EL (cell line): Measurements from ENCODE around the gene CCR6.
"Not testable (repeated sequence)": the region's sequence is repeated elsewhere in the genome, so short reads cannot be mapped to it uniquely, and the experiment has no call there.

Experiments used
- DNase-seq: peaks from one replicate; pipeline ENCODE4 v3.0.0-alpha.2; 2016

CCR6 gene

GRCh38 chr6:167122827-167123657 lies at the start of gene CCR6:
Gene CCR6 (plus strand): TSS chr6:167123096. CDS start chr6:167136135, 13,039 bp downstream.
- DNase-seq: no peak

- no peak for DNase-seq
Observed at GRCh38 chr6:167073679-167074274, 49.1 kb upstream of the CCR6 start.

GRCh38 chr6:167077241-167077932 lies 45.5 kb upstream of the CCR6 start:
- DNase-seq: no peak

GRCh38 chr6:167078745-167079144 lies 44.2 kb upstream of the CCR6 start:
- DNase-seq: no peak

GRCh38 chr6:167079853-167080297 lies 43.0 kb upstream of the CCR6 start:
- DNase-seq: no peak

- no peak for DNase-seq
Observed at GRCh38 chr6:167087857-167088354, 35.0 kb upstream of the CCR6 start.

- DNase-seq: not testable (repeated sequence)
Observed at GRCh38 chr6:167088741-167089140, 34.2 kb upstream of the CCR6 start.

- no peak for DNase-seq
Observed at GRCh38 chr6:167089243-167090142, 33.4 kb upstream of the CCR6 start.

GRCh38 chr6:167090171-167090570 lies 32.7 kb upstream of the CCR6 start:
- DNase-seq: no peak

- DNase-seq: no peak
Observed at GRCh38 chr6:167091026-167091804, 31.7 kb upstream of the CCR6 start.

- no peak for DNase-seq
Observed at GRCh38 chr6:167091805-167092107, 31.1 kb upstream of the CCR6 start.

GRCh38 chr6:167092672-167093339 lies 30.1 kb upstream of the CCR6 start:
- DNase-seq: no peak

GRCh38 chr6:167093406-167093921 lies 29.4 kb upstream of the CCR6 start:
- DNase-seq: no peak

- DNase-seq: no peak
Observed at GRCh38 chr6:167093922-167094432, 28.9 kb upstream of the CCR6 start.

GRCh38 chr6:167094436-167094819 lies 28.5 kb upstream of the CCR6 start:
- no peak for DNase-seq

- no peak for DNase-seq
Observed at GRCh38 chr6:167094820-167095637, 27.9 kb upstream of the CCR6 start.

GRCh38 chr6:167095888-167096287 lies 27.0 kb upstream of the CCR6 start:
- no peak for DNase-seq

GRCh38 chr6:167096991-167097390 lies 25.9 kb upstream of the CCR6 start:
- DNase-seq: no peak

GRCh38 chr6:167097770-167098169 lies 25.1 kb upstream of the CCR6 start:
- DNase-seq: no peak

GRCh38 chr6:167098825-167099225 lies 24.1 kb upstream of the CCR6 start:
- no peak for DNase-seq
